Osteocyte (in vitro differentiated cells): ENCODE results near the gene ATP8A2. TPM values are rescaled to one million over a fixed set of nuclear protein-coding genes. Genes with fewer than 3 reads are reported as not detected.

ENCODE experiments used
- DNase-seq: peaks from one replicate; pipeline ENCODE4 v3.0.0; 2021; ENCODE audit warnings: mixed read lengths; ENCODE audit not compliant: unreplicated experiment; ENCODE audit errors: extremely low spot score
- H3K27ac Mint-ChIP-seq: one replicate; pipeline ENCODE4 v1.8.0; 2021; ENCODE audit warnings: mild to moderate bottlenecking, mixed read lengths; ENCODE audit not compliant: unreplicated experiment
- H3K27me3 Mint-ChIP-seq: one replicate; pipeline ENCODE4 v1.8.0; 2021; ENCODE audit warnings: mixed read lengths; ENCODE audit not compliant: unreplicated experiment
- H3K36me3 Mint-ChIP-seq: one replicate; pipeline ENCODE4 v1.8.0; 2021; ENCODE audit warnings: mixed read lengths; ENCODE audit not compliant: unreplicated experiment
- H3K4me1 Mint-ChIP-seq: one replicate; pipeline ENCODE4 v1.8.0; 2021; ENCODE audit warnings: mixed read lengths; ENCODE audit not compliant: unreplicated experiment
- H3K4me3 Mint-ChIP-seq: one replicate; pipeline ENCODE4 v1.8.0; 2021; ENCODE audit warnings: mild to moderate bottlenecking, moderate library complexity, mixed read lengths; ENCODE audit not compliant: unreplicated experiment
- H3K9me3 Mint-ChIP-seq: one replicate; pipeline ENCODE4 v1.8.0; 2021; ENCODE audit warnings: mixed read lengths; ENCODE audit not compliant: unreplicated experiment
- CTCF ChIP-seq: fragments of 200-600 bp; sonication (generic); IDR thresholded peaks from 2 replicates; pipeline ENCODE4 v1.5.0; 2021; ENCODE audit warnings: antibody characterized with exemption, mild to moderate bottlenecking, moderate library complexity
- total RNA-seq: library from RNA; stranded (reverse); gene quantifications from 2 replicates; pipeline ENCODE4 v1.2.1, GENCODE V29; 2021

The ATP8A2 gene
- total RNA-seq, 1 donor from 2014 or later: 1.1 TPM

GRCh38 chr13:25380082-25380481, 8.3 kb downstream of the ATP8A2 start:
- no peak for DNase-seq
- H3K4me3 Mint-ChIP-seq: no peak overlapping the region

GRCh38 chr13:25380741-25381324, 9.1 kb downstream of the ATP8A2 start:
- DNase-seq: no peak
- H3K4me1 Mint-ChIP-seq: no peaks in the 10 kb centered on the region
- no peak for TF ChIP-seq CTCF
- H3K4me3 Mint-ChIP-seq: no peak overlapping the region
- peaks cover 60% of the 10 kb centered on the region for H3K27me3 Mint-ChIP-seq
- H3K36me3 Mint-ChIP-seq: no peaks in the 10 kb centered on the region
- H3K27ac Mint-ChIP-seq: no peak overlapping the region
- no peaks in the 10 kb centered on the region for H3K9me3 Mint-ChIP-seq

More at GRCh38 chr13:25380082-25380481, 8.3 kb downstream of the ATP8A2 start:
- Mint-ChIP-seq H3K27ac (no peak overlapping the region), H3K36me3 (no peaks in the 10 kb centered on the region), H3K4me1 (no peaks in the 10 kb centered on the region), H3K9me3 (no peaks in the 10 kb centered on the region), H3K27me3 (peaks cover 65% of the 10 kb centered on the region)
- no peak for TF ChIP-seq CTCF

GRCh38 chr13:25384758-25385410, 13.1 kb downstream of the ATP8A2 start:
- no peak overlapping the region for H3K4me3 Mint-ChIP-seq
- no peak overlapping the region for H3K27ac Mint-ChIP-seq
- no peaks in the 10 kb centered on the region for H3K36me3 Mint-ChIP-seq
- no peaks in the 10 kb centered on the region for H3K4me1 Mint-ChIP-seq
- TF ChIP-seq CTCF: no peak
- no peaks in the 10 kb centered on the region for H3K9me3 Mint-ChIP-seq
- peaks cover 52% of the 10 kb centered on the region for H3K27me3 Mint-ChIP-seq
- DNase-seq: no peak

GRCh38 chr13:25391932-25392331, 20.2 kb downstream of the ATP8A2 start:
- H3K9me3 Mint-ChIP-seq: peaks cover 5% of the 10 kb centered on the region
- H3K4me3 Mint-ChIP-seq: no peak overlapping the region
- TF ChIP-seq CTCF: no peak
- no peaks in the 10 kb centered on the region for H3K4me1 Mint-ChIP-seq
- H3K27me3 Mint-ChIP-seq: peaks cover 45% of the 10 kb centered on the region
- no peak overlapping the region for H3K27ac Mint-ChIP-seq
- H3K36me3 Mint-ChIP-seq: no peaks in the 10 kb centered on the region
- DNase-seq: no peak

- Mint-ChIP-seq H3K27ac (no peak overlapping the region), H3K4me3 (no peak overlapping the region), H3K4me1 (no peaks in the 10 kb centered on the region), H3K9me3 (peaks cover 5% of the 10 kb centered on the region), H3K27me3 (peaks cover 44% of the 10 kb centered on the region), H3K36me3 (no peaks in the 10 kb centered on the region)
- TF ChIP-seq CTCF: no peak
- peak; percentile 17 for DNase-seq
Measured at GRCh38 chr13:25394402-25395060, 22.8 kb downstream of the ATP8A2 start.
